Right lobe of liver (tissue), 6 donors: Measurements from ENCODE around the gene CDC42EP4. TPM values are rescaled to one million over a fixed set of nuclear protein-coding genes. Genes with fewer than 3 reads are reported as not detected.

Experiments used
- ATAC-seq, 4 donors: fragments of 200-7000 bp; cut with Tn5 transposase; one replicate each; pipeline ENCODE4 v1.9.1; 2020; ENCODE audit warnings: mild to moderate bottlenecking in 4 of 4, moderate library complexity in 4 of 4
- DNase-seq, 3 donors: peaks; one replicate each; pipeline ENCODE4 v3.0.0-alpha.2; 2020
- H3K27ac ChIP-seq, 3 donors: fragments of 200-600 bp; one replicate each; pipeline ENCODE4 v1.8.0; 2022
- H3K27me3 ChIP-seq, 2 donors: fragments of 200-600 bp; one replicate each; pipeline ENCODE4 v1.8.0; 2022
- H3K36me3 ChIP-seq, 4 donors: fragments of 200-600 bp; sonication (generic) in 1 of 4; one replicate each; pipeline versions ENCODE4 v1.5.1 to v1.8.0; 2017 to 2022; ENCODE audit warnings: control low read depth in 1 of 4
- H3K4me1 ChIP-seq, 4 donors: fragments of 200-600 bp; sonication (generic) in 1 of 4; one replicate each; pipeline versions ENCODE4 v1.5.1 to v1.8.0; 2017 to 2022; ENCODE audit warnings: control low read depth in 1 of 4
- H3K4me3 ChIP-seq, 3 donors: fragments of 200-600 bp; one replicate each; pipeline ENCODE4 v1.8.0; 2022
- H3K9me3 ChIP-seq, 4 donors: fragments of 200-600 bp; sonication (generic) in 1 of 4; one replicate each; pipeline versions ENCODE4 v1.5.1 to v1.8.0; 2017 to 2022; ENCODE audit warnings: control low read depth in 1 of 4
- POLR2A ChIP-seq: fragments of 450-650 bp; IDR thresholded peaks from one replicate; pipeline ENCODE4 v1.6.1; 2017; ENCODE audit warnings: antibody characterized with exemption, mild to moderate bottlenecking
- WGBS: methylation state at CpG from one replicate; pipeline ENCODE4 v1.1.6; 2018; ENCODE audit warnings: low coverage, low lambda C conversion rate; ENCODE audit not compliant: insufficient coverage; ENCODE audit errors: missing lambda C conversion rate; 5-methylcytosine and 5-hydroxymethylcytosine counted together
- intact Hi-C, 2 donors: fragments of 100-400 bp; cut with DNase I; formaldehyde crosslinking; loops; one replicate each; pipeline versions ENCODE4 v1.11.2 to v1.14.1; 2022
- total RNA-seq, 6 experiments: library from RNA; depleted of rRNA in 2 of 6; stranded (reverse); fragments of >200 nt in 2 of 6; fragmentation: NEBNext Ultra II Directional in 3 of 6; extraction: Animal tissue kit (Norgen Biotek cat#: 25700) in 3 of 6; gene quantifications; one replicate each; pipeline versions ENCODE4 v1.1.0 to v1.2.4, GENCODE V29; 2016 to 2023
- TF ChIP-seq, protein P1 (sequence below), 4 donors: fragments of 200-600 bp in 3 of 4; fragments of 450-650 bp in 1 of 4; IDR thresholded peaks; one replicate each; pipeline versions ENCODE4 v1.5.1 to v1.8.0; 2016 to 2022; ENCODE audit warnings: antibody characterized with exemption in 4 of 4, mild to moderate bottlenecking in 2 of 4
- donor health status: DM: no; HTN: yes; CAD: no.
- donor health status: DM: no; HTN: no; CAD: no.
- donor health status: DM: no; HTN: no; CAD: no.
- donor health status: DM: no; HTN: yes; CAD: no.
- donor health status: DM: no; HTN: yes; CAD: no.

Gene CDC42EP4
- total RNA-seq, 6 experiments from 2014 or later, result 27.5 to 34.9 (median 30.9) TPM

GRCh38 chr17:73342050-73342522 is 30.3 kb upstream of the CDC42EP4 start:
- TF ChIP-seq, protein P1, sequence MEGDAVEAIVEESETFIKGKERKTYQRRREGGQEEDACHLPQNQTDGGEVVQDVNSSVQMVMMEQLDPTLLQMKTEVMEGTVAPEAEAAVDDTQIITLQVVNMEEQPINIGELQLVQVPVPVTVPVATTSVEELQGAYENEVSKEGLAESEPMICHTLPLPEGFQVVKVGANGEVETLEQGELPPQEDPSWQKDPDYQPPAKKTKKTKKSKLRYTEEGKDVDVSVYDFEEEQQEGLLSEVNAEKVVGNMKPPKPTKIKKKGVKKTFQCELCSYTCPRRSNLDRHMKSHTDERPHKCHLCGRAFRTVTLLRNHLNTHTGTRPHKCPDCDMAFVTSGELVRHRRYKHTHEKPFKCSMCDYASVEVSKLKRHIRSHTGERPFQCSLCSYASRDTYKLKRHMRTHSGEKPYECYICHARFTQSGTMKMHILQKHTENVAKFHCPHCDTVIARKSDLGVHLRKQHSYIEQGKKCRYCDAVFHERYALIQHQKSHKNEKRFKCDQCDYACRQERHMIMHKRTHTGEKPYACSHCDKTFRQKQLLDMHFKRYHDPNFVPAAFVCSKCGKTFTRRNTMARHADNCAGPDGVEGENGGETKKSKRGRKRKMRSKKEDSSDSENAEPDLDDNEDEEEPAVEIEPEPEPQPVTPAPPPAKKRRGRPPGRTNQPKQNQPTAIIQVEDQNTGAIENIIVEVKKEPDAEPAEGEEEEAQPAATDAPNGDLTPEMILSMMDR (IDR thresholded peaks at IDR 0.05), result no peak
- no peak for TF ChIP-seq POLR2A
- Histone ChIP-seq H3K4me3 (no peak overlapping the region), H3K27ac (no peak overlapping the region), H3K27me3 (no peaks in the 10 kb centered on the region), H3K36me3 (no peaks in the 10 kb centered on the region), H3K9me3 (no peaks in the 10 kb centered on the region), H3K4me1 (no peaks in the 10 kb centered on the region)
- WGBS, result 23% methylated on average over 5 of the region's 12 CpGs
- intact Hi-C loops, result no loop called here
- ATAC-seq, result peak in 2 of 4 donors; percentile 50 to 61
- no peak for DNase-seq

DNA sequence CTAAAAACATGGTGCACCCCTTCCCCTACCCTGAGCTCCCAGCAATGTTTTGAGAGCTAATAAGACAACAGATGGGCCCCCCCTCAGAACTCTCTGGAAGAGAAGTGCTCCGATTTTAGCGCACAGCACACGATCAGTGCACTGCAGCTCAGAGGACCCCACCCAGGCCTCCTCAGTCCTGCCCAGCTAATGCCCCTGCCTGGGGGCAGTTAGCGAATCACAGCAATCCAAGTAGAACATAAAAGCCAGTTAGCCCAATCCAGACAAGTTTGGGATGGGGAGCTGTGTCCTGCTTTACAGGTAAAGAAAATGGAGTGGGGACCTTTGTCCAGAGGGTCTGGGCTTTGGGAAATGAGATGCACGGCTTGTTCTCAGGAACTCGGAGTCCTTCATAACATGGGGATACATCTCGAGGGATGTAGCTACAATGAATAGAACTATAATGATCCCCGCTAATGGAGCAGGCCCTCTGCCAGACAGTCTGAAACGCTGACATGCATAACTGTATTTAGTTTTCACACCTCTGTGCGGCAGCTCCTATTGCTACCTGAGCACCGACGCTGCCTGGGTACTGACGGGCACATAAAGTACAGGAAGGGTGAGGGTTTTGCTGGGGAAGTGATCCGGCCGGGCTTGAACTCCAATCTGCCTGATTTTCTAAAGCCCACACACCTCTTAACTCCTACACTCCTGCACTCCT is 29.7 kb upstream of the CDC42EP4 start:
- intact Hi-C loops, result no loop called here
- Histone ChIP-seq H3K27me3 (no peaks in the 10 kb centered on the region), H3K27ac (no peak overlapping the region), H3K4me1 (no peaks in the 10 kb centered on the region), H3K4me3 (no peak overlapping the region), H3K9me3 (no peaks in the 10 kb centered on the region), H3K36me3 (no peaks in the 10 kb centered on the region)
- DNase-seq, result no peak
- ATAC-seq, result no peak
- WGBS, result 72% methylated on average over 9 of the region's 15 CpGs
- TF ChIP-seq, protein P1 (IDR thresholded peaks at IDR 0.05), result no peak
- TF ChIP-seq POLR2A, result no peak

DNA sequence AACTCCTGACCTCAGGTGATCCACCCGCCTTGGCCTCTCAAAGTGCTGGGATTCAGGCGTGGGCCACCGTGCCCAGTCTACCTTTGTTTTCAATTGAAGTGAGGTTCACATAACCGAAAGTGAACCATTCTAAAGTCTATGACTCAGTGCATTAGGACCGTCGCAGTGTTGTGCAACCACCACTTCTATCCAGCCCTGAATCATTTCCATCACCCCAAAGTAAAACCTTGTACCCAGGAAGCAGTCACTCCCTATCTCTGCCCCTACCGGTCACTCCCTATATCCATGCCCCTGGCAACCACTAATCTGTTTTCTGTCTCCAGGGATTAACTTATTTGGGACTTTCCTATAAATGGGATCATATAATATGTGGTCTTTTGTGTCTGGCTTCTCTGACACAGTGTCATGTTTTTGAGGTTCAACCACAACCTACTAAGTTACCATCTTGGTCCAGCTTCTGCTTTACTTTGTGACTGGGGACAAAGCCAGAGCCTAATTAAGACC is 28.3 kb upstream of the CDC42EP4 start:
- TF ChIP-seq POLR2A, result no peak
- TF ChIP-seq, protein P1 (IDR thresholded peaks at IDR 0.05), result no peak
- Histone ChIP-seq H3K9me3 (no peaks in the 10 kb centered on the region), H3K4me1 (no peaks in the 10 kb centered on the region), H3K4me3 (no peak overlapping the region), H3K27ac (no peak overlapping the region), H3K36me3 (no peaks in the 10 kb centered on the region), H3K27me3 (no peaks in the 10 kb centered on the region)
- 57% methylated on average over 1 of the region's 7 CpGs for WGBS
- intact Hi-C loops, result no loop called here
- DNase-seq (no peak), ATAC-seq (peak in 1 of 4 donors; percentile 70)

DNA sequence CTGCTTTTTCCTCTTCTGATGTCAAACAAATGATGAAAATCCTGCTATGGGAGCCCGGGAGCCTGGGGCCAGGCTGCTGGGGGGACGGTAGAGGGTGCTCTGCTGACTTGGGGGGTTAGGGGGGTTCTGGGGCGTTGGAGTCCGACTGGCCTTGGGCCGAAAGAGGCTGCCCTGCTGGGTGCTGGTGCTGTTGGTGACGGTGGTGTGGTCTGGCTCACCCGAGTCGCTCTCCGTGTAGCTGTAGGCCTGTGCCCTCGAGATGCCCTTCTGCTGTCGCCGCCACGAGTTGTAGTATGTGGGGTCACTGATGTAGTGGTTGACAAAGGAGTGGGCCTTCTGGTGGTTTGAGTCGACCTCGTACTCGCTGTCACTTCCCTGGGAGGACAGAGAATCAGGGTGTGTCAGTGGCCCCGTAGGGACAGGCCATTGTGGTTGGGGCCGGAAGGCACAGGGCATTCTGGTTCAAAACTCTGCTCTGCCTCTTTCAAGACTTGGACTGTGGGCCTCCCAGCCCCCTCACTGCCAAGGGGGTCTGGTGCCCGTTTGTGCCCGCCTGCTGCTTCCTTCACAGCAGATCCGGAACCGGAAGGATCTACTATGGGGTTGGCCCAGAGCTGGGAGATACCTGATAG is 26.9 kb upstream of the CDC42EP4 start:
- Histone ChIP-seq H3K4me1 (no peaks in the 10 kb centered on the region), H3K4me3 (no peak overlapping the region), H3K9me3 (no peaks in the 10 kb centered on the region), H3K27ac (no peak overlapping the region), H3K27me3 (no peaks in the 10 kb centered on the region), H3K36me3 (no peaks in the 10 kb centered on the region)
- TF ChIP-seq POLR2A, result no peak
- TF ChIP-seq, protein P1 (IDR thresholded peaks at IDR 0.05), result no peak
- no peak for ATAC-seq
- intact Hi-C loops, result no loop called here
- WGBS, result 85% methylated on average over 9 of the region's 22 CpGs
- DNase-seq, result no peak
